ENCODE results near the gene SMAGP.
"Not testable (repeated sequence)": the region's sequence is repeated elsewhere in the genome, so short reads cannot be mapped to it uniquely, and the experiment has no call there.

The SMAGP gene, protein sequence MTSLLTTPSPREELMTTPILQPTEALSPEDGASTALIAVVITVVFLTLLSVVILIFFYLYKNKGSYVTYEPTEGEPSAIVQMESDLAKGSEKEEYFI

DNA sequence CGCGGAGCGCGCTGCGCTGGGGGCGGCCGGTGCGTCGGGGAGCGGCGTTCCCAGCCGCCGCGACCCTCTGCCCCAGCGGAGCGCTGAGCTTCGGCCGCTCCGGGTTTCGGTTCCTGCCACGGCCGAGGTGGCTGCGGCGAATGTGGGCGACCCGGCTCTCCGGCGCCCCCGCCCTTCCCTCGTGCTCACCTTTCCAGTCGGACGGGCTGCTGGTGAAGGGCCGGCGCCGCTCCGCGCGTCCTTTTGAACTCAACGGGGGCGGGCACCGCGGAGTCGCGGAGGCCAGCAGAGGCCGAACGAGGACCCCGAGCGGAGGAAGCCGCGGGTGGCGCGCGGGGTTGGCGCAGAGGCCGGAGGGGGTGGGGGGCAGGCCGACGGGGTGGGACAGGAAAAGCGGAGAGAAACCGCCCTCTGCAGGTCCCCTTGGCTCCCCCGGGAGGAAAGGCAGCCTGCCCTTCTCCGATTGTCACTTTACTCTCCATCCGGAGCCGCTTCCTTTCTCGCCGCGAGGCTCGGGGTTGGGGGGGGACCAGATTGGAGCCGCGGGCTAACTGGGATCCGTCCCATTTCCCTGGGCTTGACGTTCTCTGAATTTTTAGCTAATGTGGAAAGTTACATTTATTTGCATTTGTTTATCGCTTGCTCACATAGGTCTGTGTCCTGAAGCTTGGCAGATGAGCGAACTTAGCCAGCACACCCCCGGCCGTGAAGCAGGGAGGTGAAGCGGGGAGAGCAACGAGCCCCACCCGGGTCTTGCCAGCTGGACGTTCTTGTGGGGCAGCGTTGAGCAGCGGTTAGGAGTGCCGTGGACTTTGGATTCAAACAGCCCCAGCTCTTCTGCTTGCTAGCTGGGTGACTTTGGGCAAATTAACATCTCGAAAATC, at the start of gene SMAGP:
Gene SMAGP (minus strand): TSS at position 349 of the 884 bp plus-strand sequence. CDS start 1,137 bp downstream, outside the sequence.
- peak; percentile 18 to 24 for DNase-seq

DNA sequence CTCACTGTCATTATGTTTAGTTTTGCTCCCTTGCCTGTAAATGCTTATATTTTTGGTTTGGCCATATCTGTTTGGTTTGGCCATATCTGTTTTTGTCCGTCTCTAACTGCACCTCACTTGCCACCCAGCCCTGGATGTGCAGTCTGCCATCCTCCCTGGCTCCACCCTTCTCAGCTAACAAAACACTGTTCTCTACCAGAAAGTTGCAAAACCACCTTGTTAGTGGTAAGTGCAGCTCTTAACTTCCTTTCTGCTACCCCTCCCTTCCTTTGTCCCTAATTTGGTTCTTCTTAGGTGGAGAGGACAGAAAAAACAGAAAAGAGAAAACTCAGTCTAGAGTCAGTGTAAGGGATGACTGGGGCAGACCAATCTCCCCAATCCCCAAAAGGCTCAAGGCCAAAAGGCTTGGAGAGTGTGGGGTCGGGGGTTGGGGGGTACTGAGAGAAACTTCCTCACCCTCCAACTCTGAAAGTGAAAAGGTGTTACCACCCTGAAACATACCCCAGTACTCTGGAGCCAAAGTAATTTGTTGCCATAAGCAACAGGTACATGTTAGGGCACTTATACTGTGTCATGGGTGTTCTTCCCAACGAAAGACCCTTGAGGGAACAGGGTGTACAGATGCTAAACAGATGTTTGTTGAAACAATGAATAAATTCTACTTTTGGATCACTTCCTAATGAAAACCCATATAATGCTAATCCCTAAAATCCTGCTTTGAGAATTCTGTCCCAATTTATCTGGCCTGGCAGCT, 48.8 kb upstream of the SMAGP start:
- DNase-seq, result no peak

DNA sequence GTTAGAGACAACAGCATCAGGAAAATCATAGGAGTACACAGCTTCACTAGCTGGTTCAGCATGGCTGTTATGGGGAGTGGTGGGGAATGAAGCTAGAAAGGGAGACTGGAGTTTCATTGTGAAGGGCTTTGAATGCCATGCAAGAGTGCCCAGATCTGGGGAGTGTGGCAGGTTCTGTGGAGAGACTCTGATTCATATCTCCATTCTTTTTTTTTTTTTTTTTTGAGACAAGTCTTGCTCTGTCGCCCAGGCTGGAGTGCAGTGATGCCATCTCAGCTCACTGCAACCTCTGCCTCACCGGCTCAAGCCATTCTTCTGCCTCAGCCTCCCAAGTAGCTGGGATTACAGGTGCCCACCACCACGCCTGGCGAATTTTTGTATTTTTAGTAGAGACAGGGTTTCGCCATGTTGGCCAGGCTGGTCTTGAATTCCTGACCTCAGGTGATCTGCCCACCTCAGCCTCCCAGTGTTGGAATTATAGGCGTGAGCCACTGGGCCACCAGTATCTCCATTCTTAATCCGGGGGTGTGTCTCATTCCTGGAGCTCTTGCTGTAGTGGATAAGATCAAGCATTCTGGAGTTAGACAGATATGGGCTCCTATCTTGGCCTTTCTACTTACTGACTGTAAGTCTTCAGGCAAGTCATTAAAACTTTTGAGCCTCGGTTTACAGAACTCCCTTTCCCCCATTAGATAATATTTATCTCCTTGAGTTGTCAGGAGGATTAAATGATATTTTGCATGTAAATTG, 48.0 kb upstream of the SMAGP start:
- not testable (repeated sequence) for DNase-seq

DNA sequence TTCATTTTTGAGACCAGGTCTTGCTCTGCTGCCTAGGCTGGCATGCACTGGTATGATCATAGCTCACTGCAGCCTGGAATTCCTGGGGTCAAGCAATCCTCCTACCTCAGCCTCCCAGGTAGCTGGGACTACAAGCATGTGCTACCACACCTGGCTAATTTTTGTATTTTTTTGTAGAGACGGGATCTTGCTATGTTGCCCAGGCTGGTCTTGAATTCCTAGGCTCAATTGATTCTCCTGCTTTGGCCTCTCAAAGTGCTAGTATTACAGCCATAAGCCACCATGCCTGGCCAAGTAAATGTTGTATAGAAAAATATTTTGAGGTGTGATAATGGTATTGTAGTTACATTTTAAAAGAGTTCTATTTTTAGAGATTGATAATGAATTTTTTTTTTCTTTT, 41.2 kb upstream of the SMAGP start:
- no peak for DNase-seq

DNA sequence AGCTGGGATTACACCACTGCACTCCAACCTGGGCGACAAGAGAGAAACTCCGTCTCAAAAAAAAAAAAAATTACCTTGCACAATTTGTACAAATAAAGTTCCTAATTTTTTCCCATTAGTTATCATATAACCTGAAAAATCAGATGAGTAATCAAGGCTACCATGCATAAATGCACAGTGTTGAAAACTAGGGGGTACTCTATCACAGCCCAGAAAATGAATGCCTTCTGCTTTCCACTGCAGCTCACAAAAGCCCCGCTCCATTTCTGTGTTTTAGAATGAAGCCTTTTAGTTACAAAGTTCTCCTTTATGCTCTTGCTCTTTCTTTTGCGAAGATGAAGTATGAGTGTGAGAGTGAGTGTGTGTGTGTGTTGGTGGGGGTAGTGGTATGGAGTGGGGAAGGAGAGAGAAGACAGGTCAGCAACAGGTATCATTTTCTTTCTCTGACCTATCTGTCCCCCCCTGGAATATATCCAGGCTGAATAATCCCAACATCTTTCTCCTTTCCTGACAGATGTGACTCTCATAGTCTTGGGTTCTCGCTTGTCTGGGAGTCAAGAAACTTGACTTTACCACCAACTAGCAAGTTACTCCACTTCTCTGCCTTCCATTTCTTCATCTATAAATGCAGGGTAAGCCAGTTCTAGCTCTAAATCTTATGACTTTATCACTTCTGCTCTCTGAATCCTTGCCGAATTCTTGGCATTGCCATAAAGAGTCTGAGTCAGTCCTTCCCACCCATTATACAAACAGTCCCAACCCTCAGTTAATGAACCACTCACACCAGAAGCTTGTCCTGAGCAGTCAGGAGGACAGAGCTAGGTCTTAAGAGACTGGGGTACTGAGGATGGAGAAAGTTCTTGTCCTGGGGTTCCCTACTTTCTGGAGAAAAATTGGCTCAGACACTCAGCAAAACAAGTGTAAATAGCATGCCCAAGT, 37.7 kb upstream of the SMAGP start:
- DNase-seq, result no peak

DNA sequence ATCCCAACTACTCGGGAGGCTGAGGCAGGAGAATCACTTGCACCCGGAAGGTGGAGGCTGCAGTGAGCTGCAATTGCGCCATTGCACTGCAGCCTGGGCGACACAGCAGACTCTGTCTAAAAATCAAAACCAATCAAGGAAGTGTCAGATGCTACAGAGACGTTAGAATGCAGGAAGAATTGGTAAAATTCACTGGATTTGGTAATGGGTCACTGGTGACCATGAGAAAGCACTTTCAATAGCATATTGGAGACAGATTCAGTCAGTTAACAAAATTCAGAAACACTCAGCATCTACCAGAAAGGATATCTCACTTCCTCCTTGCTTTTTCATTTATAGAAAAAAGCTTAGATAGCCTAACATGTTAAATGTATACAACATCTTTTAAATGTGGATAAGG, 36.3 kb upstream of the SMAGP start:
- DNase-seq, result no peak

DNA sequence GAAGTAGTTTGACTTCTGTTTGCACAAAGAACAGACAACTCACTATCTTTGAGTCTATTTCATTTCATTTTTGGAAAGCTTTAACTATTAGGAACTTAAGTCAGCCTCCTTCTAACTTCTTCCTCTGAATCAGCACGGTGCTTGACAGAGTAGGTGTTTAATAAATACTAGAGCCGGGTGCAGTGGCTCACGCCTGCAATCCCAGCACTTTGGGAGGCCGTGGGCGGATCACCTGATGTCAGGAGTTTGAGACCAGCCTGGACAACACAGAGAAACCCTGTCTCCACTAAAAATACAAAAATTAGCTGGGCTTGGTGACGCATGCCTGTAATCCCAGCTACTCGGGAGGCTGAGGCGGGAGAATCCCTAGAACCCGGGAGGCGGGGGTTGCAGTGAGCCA, 30.6 kb upstream of the SMAGP start:
- not testable (repeated sequence) for DNase-seq

DNA sequence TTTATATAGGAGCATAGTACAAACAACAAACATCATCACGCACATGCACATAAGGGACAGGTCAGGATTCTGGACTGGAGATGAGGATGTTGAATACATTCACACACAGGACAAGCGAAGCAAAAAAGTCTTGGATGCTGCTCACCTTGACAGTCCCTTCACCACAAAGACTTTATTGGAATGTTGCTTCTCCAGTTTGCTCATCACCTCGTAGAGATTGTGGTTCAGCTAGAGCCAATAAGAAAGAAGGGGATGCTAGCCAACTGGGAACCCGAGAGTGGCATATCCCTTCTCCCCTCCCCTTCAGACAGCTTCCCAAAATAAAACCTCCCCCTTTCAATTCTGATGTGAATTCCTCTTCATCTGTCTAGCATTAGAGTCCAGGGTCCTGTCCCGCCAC, 25.4 kb upstream of the SMAGP start:
- no peak for DNase-seq

DNA sequence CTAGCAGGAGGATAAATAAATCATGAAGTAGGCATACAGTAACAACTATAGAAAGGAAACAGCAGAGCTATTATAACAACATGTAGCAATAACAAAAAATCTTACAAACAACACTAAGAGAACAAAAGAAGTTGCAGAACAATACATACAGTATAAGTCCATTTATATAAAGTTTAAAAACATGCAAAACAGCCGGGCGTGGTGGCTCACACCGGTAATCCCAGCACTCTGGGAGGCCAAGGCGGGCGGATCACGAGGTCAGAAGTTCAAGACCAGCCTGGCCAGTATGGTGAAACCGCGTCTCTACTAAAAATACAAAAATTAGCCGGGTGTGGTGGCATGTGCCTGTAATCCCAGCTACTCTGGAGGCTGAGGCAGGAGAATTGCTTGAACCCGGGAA, 23.9 kb upstream of the SMAGP start:
- DNase-seq, result not testable (repeated sequence)

DNA sequence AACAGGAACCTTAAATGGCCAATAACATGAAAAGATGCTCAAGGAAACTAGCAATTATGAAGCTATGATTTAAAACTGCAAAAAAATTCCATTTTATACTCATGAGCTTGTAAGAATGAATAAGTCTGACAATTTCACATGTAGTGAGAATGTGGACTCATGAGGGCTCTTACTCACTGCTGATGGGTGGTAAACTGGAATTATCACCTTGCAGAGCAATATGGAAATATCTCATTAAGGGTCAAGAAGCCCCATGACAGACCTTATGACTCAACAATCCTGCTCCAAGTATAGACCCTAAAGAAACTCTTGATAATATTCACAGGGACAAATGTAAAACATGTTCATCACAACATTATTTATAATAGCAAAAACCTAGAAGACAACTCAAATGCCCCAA, 23.5 kb upstream of the SMAGP start:
- no peak for DNase-seq

DNA sequence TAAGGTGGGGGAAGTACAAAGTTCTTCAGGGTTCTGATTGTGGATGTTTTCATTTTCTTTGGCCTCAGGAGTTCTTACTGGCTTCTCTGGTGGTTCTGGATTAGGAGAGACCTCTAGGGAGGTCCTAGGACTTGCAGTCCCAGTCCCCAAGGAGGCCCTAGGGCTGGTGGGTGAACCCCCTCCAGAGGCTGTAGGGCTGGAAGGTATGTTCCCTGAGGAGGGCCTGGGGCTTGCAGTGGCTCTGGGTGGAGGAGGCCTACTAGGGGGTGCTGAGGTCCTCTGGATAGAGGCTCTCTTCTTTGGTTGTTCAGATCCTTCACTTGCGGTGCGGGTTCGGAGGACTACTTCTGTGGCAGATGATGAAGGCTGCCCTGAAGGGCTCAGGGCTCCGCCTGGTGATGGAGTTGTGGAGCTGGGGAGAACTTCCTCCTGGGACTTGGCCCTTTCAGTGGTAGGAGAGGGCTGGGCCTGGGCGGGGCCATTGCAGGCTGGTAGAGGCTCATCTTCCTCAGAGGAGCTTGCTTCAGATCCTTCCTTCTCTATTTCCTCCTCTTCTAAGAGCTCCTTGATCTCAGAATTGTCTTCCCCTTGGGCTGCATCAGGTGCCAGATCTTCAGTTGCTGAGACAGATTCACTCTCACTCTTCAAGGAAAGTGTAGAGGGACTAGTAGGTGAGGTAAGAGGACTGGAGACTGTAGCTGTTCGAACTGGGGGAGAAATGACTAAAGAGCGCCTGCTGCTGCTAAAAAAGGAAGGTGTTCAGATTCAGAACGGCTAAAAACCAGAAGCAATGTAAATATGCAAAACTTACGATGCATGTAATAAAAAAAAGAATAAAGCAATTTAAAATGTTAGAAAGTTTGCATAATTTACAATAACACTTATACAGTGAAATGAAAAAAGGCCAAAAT, 21.6 kb upstream of the SMAGP start:
- DNase-seq, result not testable (repeated sequence)

DNA sequence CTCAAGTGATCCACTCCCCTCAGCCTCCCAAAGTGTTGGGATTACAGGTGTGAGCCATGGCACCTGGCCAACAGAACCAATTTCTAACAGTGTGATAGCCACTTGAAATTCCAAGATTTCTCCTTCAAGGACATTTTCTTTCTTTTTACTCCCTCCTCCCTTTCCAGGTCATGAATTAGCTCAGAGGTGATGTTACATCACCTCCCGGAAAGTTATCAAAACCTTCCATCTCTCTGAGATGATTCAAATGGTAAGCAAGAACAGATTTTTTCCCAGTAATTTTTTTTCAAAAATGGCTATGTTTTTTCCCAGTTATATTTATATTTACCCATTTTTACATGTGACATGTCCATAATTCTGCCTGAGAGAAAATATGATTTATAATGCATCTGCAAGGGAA, 15.6 kb upstream of the SMAGP start:
- no peak for DNase-seq

DNA sequence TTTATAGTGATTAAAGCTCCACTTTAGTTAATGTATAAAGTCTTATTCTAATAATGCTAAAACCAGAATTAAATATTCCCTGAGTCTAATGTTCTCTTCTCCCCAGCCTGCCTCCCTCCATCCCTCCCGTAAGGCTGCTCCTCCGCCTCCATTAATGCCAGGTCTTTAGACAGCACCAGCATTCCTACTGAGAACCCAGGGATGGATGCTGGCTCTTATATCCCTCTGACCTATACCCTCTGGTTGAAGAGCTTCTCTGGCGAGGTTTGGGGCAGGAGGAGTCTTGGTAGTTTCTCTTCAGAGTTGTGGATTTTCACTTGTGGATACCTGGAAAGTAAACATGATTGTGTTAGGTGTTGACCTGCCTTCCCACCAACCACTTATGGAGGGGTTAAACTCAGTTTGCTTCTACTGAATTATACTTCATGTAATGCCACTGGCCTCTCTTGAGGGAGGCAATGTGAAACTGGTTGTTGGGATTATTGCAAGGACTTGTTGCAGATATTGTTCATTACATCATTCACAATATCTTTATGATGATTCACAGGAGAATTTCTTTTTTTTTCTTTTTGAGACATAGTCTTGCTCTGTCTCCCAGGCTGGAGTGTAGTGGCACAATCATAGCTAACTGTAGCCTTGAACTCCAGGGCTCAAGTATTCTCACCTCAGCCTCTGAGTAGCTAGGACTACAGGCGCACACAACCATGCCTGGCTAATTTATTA, 11.1 kb upstream of the SMAGP start:
- no peak for DNase-seq

DNA sequence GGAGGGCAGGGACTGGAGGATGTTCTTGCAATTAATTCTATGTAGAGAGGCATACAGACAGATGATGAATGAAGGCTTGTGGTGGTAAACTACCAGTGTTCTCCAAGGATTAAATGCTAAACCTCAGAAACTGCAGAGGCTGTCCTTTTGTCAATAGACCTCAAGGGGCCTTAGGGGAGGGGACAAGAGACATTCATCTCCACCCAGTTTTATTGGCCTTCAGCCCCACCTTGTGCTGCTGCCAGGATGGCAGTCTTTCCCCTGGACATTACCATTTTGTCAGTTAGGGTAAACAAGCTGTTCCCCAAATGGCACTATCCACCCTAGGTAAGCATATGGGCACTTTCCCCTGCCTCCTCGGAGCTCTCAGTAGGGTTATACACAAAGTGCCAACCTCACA, 4.9 kb upstream of the SMAGP start:
- DNase-seq, result no peak

DNA sequence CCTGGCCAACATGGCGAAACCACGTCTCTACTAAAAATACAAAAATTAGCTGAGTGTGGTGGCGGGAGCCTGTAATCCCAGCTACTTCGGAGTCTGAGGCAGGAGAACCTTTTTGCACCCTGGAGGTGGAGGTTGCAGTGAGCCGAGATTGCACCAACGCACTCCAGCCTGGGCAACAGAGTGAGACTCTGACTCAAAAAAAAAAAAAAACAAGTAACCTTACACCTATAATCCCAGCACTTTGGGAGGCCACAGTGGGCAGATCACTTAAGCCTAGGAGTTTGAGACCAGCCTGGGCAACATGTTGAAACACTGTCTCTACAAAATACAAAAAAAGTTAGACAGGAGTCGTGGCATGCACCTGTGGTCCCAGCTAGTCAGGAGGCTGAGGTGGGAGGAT, 2.6 kb upstream of the SMAGP start:
- DNase-seq, result not testable (repeated sequence)

DNA sequence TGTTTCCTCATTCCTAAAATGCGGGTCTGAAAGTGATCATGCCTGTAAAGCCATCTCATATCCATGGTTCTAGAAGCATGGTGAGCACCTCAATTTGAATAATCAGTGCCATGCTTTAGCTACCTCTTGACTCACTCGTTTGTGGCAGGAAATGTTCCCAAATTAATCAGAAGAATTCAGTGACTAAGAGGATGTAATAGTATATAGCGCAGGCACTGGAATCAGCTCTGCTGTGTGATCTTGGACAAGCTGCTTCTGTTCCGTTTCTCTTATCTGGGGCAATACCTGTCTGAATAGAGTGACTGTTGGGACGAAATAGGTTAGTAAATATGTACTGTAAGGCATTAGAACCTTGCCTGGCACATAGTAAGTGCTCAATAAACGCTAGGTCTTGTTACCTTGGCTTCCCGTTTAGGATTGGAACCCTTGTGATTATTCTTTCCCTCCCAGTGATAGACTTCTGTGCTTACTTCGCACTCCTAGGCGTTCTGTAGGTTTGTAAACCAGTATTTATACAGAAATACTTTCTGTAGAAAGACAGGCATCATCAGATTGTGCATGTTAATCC, 820 bp upstream of the SMAGP start:
- no peak for DNase-seq

DNA sequence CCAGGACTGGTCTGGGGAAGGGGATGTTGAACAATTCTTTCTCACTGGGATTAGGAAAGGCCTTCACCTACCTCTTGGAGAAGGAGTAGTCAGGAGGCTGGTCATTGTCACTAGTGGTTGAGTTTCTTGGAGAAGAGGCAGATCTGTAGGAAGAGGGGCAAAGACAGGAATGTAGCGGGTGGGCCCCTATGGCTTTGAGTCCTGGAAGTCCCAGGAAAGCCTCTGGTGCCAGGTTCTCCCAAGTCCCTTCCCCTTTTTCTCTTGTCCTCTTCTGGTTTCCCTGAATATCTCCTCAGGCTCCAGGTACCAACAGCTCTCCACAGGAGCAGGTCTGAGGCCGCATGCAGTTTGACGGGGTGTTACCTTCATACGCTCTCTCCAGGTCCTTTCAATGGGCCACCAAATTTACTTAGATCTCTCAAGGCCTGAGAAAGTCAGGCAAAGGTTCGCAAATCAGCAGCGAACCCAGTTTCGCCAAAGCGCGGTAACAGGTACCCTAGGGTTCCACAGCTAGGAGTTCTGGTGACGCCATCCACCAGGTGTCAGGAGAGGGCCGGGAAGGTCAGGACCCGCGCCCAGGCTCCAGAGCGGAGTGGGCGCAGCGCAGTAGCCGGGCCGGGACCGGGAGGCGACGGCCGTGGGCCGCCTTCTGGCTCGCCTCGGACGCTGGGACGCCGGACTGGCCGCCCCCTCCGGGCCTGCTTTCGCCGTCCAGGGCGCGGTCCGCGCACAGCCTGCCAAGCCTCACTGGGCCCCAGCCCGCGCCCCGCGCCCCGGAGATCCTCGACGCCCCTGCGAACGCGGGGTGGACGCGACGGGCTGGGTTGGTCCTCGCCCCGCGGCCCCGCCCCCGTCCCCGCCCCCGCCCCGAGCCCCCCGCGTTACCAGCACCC, 795 bp downstream of the SMAGP start:
- peak; percentile 59 to 63 for DNase-seq

DNA sequence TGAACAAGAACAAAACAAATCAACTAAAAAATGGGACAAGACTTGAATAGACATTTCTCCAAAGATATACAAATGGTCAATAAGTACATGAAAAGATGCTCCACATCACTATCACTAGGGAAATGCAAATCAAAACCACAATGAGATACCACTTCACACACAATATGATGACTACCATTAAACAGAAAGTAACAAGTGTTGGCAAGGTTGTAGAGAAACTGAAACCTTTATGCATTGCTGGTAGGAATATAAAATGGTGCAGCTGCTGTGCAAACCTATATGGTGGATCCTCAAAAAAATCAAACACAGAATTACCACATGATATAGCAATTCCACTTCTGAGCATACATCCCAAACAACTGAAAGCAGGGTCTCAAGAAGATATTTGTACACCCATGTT, 5.2 kb downstream of the SMAGP start:
- DNase-seq, result no peak

DNA sequence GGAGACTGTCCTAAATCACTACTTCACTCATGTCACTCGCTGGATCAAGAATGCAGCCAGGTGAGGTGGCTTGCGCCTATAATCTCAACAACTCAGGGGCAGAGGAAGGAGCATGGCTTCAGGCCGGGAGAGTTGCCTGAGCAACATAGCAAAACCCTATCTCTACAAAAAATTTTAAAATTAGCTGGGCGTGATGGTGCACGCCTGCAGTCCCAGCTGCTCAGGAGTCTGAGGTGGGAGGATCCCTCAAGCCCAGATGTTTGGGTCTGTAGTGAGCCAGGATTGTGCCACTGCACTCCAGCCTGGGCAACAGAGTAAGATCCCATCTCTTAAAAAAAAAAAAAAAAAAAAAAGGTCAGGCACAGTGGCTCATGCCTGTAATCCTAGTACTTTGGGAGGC, 5.9 kb downstream of the SMAGP start:
- no peak for DNase-seq

Measured in activated CD4-positive, alpha-beta T cell treated with anti-CD3 and anti-CD28 coated beads, Interleukin-2, amount 50 U/mL, for 4 hours (primary cell).